ENCODE measurements around the gene GRXCR1.

Gene GRXCR1

DNA sequence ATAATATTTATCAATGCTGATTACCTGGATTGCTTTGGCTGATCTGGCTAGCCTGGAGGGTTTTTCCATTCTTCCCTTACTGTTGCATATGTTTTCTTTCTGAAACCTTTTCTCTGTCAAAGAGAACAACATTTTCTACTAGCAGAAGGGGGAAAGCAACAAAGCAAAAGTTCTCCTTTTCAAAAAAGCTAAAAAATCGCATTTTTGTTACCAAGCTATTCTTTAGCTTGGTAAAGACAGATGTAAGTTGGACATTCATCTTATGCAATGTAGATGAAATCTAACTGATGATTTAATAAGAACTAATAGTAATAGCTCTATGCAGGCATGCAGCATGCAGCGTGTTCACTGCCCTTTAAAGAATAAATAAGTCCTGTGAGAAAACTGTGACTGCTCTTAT, at the start of gene GRXCR1:
GRXCR1 (plus strand) TSS at position 301 of the 400 bp plus-strand sequence. CDS start 554 bp downstream, outside the sequence.
- no peak for DNase-seq (ENCODE audit: low read depth in 2 of 3, low spot score in 2 of 3)

DNA sequence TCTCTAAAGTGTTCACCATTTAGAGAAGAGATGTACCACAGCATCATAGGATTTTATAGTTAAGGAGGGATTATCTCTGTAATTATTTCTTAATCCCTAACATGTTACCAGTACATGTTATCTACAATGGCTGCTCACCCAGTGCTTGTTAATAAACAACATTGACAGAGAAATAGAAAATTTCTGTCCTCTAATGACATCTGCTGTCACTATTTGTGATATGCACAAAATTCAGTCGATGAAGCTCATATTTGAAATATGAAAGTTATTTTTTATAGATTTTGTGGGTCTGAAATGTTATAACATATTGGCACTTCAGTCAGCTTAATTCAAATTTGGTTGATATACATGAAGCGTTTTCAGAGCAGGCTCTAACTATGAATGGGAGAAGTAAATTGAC, 48.8 kb upstream of the GRXCR1 start:
- no peak for DNase-seq (ENCODE audit: low read depth in 2 of 3, low spot score in 2 of 3)

DNA sequence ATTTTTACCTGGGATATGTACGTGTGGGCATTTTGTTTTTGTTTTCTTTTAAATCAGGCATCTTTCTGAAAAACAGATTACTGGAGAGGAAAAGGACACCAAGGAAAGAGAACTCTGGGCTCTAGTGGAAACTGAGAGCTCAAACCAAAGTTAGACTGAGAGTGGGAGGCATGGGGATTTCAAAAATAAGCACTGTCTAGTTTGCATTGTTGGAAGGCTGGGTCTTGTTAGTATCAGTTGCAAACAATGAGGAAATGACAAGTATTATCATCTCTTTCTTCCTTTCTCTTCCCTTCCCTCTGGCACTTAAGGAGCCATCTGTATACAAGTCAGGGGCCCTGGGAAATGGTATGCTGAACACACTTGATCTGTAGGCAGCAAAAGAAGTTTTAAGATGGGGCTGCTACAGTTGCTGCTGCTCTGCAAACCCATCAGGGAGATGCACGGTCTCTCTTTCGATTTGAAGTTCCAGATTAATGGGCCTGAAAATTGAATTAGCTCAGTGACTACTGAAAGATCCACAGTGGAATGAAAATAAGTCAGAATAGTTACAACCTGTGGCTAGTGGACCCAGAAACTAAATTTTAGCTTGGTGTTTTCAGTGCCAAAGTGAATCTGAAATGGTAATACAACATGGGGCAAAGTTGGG, 48.0 kb upstream of the GRXCR1 start:
- no peak for DNase-seq (ENCODE audit: low read depth in 2 of 3, low spot score in 2 of 3)

DNA sequence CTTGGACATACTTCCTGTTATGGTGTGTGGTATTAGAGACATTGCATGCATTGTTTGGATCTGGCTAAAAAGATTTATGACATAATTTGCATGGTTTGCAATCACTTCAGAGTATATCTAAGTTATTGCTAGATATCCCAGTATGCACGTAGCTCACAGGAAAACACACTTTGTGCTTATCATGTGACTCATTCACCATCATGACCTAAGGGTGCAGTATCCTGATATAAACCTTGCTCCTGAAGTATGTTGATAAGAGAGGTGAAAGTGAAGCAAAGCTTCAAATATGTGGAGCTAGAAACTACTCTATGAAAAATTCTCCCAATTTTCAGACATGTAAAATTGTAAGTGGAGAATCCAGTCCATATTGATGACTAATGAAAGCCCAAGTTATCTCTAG, 46.9 kb upstream of the GRXCR1 start:
- no peak for DNase-seq (ENCODE audit: low read depth in 2 of 3, low spot score in 2 of 3)

DNA sequence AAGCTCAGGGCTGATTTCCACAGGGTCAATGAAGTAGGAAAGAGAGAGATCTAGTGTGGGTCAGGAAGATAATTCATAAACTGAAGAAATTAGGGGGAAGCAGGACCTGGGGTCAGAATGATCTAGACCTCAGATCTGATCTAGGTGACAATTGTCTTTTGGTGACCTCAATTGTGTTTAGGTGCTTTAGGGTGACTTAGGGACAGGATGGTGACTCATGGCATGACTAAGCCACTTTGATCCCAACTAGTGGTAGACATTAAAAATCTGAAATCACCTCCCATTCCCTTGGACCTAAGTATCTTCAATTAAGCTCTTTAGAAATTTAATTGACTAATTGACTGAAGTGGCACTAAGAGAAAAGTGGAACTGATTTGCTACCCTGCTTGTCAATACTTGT, 36.7 kb upstream of the GRXCR1 start:
- no peak for DNase-seq (ENCODE audit: low read depth in 2 of 3, low spot score in 2 of 3)

DNA sequence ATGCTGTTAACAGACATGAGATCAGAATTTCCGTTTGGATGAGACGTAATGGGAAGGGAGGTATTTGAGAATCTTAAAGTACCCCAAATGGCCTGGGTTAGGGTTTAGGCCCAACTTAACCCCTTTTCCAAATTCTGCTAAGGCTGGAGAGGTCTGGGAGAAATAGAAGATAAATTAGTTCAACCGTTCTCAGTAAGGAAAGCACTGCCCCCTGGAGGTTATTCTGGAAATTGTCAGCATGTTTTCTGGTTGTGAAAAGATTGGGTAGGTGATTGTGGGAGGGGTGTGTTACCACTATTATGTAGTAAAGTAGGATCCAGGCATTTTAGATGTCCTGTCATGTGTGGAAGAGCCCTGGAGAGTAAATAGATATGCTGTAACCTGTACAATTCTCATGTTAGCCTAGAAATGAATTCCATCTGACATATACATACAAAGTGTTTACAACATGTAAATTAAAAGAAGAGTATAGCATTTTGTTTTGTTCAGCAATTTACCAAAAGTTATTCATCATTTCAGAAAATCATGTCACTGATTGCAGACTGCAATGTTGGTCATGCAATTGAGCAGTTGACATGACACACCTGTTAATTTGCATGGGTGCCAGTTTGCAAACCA, 26.8 kb upstream of the GRXCR1 start:
- DNase-seq (ENCODE audit: low read depth in 2 of 3, low spot score in 2 of 3): peak in 1 of 3 experiments; percentile 24

DNA sequence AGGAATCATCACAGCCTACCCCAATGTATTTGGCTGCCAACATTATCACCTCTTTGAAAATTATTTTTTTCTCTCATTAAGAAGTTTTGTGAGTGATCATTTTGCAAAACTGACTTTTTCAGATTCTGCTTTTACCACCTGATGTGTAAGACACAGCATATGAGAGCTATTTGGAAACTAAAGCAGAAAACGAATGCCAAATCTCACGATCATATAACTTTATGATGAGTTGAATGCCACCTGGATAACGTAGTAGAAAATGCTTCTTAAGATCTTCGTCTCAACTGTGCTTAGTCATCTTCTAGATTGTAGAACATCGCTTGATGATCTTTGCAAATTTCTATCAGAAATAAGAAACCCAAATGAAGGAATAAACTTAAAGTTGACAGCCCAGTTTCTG, 21.3 kb upstream of the GRXCR1 start:
- no peak for DNase-seq (ENCODE audit: low read depth in 2 of 3, low spot score in 2 of 3)

DNA sequence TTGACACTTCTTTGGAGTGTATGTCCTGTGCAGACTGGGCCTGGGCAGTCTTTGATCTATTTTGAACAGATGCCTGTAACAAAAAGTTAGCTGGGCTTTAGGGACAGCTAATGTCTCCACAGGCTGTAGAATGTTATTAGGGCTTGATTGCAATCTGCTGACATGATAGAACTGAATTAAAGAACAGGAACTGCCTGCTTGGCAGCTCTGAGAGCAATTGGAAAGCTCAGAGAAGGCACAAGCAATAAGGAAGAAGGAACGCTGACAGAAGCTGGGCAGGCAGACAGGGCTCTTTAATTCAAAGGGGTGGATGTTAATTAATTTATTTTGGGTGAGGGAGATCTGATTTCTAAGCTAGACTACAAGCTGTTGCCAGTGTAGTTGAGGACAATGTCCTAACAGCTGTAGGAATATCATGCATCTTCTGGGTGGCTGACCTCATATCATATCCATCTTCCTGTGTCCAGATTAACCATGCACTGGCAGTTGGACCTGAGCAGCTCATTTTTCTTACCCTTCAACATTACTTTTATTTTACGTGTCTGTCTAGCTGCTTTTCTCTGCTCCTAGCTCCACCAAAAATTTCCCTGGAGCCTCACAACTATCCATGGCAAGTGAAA, 20.7 kb upstream of the GRXCR1 start:
- DNase-seq (ENCODE audit: low read depth in 2 of 3, low spot score in 2 of 3): no peak

DNA sequence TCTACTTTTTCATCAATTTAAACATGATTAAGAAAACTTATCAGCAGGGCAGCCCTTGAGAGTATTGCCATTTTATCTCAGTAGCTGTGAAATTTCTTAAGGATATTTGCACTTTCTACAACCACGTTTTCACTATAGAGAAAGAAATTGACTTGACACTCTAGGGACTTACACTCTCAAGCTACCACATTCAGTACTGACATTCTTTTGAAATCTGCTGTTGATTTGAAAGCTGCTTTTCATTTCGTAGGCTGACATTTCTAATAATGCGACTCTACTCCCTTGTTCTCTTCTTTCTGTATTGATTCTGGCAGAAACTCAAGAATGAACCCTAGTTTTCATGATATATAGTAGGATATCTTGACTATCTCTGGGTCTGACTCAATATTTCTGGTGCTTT, 13.7 kb upstream of the GRXCR1 start:
- DNase-seq (ENCODE audit: low read depth in 2 of 3, low spot score in 2 of 3): no peak

DNA sequence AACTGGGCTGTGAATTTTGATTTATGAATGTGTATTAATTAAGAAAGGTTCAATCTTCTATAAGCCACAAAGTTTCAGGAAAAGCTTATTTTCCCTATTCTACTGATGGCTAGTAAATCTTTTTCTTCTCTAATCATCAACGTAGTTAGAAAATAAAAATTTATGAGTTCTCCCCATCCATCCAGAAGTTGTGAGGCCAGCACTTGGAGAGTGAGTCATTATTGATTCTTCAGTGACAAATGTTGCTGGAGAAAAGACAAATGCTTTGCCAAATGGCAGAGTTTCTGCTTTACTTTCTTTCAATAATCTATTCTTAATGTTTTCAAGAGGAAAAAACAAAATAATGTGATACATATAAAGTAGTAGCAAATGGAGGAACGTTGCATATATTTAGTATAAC, 11.3 kb upstream of the GRXCR1 start:
- no peak for DNase-seq (ENCODE audit: low read depth in 2 of 3, low spot score in 2 of 3)

DNA sequence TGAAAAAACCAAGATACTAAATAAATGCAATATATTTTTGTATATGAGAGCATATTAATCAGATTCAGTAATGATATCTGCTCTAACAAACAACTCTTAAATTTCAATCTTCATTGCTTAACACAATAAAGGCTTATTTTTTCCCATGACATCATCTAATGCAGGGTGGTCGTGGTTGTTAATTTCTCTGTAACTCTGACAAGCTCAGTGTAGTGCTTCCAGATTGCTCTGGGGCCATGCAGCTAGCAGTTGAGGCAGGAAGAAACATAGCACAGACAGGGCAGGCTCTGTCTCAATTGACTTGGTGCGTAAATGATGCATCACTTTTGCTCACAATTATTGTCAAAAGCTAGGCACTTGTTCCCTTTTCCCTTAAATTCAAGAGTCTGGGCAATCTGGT, 869 bp upstream of the GRXCR1 start:
- DNase-seq (ENCODE audit: low read depth in 2 of 3, low spot score in 2 of 3): no peak

DNA sequence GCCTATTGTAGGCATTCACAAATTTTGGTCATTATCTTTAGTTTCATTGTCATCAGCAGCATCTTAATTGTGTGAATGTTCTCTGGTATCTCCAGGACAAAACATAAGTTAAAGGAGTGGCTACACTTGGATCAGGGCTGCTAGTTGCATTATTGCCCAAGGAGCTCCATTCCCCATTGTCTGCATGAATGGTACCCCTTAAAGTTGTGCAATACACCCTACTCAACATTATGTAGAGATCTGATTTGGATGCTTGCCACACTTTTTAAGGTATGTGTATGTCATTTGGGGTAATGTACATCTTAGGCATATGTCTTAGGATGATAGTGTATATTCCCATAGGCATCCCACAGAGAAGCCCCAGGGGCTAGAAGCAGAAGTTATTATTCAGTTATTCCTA, 2.9 kb downstream of the GRXCR1 start:
- DNase-seq (ENCODE audit: low read depth in 2 of 3, low spot score in 2 of 3): no peak

DNA sequence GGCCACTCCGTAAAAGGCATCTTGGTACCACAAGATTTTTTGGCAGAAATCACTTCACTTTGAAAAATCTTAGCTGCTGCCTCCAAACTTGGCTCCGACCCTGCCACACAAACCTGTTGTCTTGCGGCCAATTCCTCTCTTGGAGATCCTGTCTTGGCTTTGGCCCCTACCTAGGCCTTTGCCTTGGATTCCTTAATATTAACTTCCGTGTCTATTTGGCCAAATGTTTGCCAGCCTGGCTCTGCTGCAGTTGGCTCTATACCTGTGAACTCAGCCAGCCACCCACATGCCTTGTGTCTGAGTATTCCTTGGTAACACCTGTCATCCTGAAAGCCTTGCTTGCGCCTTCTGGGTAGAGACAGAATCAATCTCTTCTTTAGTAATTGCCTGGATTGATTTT, 12.5 kb downstream of the GRXCR1 start:
- no peak for DNase-seq (ENCODE audit: low read depth in 2 of 3, low spot score in 2 of 3)

DNA sequence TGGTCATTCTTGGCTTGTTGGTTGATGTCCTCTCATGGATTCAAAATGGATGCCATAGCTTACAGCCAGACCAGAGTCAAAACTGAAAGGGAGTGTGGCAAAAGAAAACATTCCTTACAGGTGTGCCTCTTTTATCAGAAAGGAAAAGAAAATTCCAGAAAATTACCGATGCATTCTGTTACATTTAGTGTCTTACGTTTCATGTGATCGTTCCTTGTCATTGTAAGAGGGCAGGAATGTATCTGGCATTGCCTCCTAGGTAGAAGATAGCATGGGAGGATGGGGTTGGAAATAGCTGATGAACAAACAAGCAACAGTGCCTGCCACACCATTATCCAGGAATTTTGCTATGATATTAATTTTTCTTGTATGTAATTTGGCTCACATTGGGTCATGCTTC, 13.1 kb downstream of the GRXCR1 start:
- DNase-seq (ENCODE audit: low read depth in 2 of 3, low spot score in 2 of 3): no peak

DNA sequence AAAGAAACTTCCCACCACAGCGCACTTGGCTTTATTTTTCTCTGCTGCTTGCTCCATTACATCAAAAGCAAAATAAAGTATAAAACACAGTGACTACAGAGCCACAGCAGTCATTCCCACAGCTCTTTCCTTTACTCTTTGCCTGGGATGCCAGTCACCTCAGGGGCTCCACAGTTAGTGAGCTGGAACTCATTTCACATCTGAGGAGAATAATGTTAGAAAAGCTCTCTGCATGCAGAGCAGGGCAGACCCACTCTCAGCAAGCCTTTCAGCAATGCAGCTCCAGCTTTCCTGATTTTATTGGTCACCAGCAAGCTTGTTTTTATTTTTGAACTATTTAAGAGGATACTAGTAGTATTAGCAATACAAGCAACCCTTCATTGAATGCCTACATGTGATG, 13.8 kb downstream of the GRXCR1 start:
- DNase-seq (ENCODE audit: low read depth in 2 of 3, low spot score in 2 of 3): no peak

DNA sequence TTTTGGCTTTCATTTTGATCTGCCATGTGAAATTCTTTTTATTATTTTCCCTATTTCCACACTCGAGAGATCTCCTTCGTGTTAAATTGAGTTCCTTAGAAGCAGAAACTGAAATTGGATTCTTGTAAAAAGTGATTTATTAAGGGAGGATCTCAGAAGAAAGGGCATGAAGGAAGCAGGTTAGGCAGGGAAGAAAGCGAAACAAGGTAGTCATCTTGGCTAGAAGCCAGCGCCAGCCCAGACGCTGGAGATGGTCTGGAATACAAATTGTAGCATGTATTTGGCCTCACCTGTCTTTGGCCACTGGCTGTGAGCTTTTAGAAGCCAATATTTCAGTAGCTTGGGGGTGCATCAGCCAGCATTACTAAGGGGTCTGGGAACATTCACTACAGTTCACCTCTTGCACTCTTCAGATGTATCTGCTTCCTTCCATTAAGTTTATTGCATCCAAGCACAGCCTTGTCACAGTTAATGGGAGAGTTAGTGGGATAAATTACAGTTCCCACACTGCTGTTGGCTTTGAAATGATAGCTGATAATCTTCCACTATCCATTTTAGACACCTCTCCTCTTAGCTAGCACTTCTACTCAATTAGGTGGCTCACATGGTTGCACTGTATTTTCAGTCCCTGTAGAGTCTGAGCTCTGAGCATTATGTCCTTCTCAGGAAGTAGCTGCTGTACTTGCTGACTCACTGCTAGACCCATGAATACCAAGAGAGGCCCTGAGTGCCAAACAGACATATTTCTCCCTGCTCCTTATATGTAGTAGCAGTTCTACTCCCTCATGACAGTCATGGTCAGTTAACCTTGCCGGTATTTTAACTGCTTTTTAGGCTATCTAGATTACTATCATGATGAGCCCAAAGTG, 14.6 kb downstream of the GRXCR1 start:
- DNase-seq (ENCODE audit: low read depth in 2 of 3, low spot score in 2 of 3): no peak

DNA sequence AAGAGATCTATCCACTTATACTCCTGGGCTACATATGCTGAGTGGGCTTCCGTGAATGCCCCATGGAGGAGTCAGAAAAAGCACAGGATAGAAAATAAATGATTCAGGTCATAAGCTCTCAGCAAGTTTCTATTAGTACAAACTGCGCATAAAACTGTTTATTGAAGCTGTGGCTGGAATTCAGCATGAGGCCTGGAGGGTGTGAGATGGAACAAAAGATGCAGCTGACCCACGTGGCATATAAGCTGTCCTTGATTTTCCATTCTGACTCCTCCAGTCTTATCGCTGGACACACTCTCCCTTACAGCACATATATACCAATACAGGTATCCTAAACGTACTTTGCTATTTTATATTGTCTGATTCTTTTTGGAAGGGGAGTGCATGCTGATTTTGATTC, 17.9 kb downstream of the GRXCR1 start:
- DNase-seq (ENCODE audit: low read depth in 2 of 3, low spot score in 2 of 3): no peak

DNA sequence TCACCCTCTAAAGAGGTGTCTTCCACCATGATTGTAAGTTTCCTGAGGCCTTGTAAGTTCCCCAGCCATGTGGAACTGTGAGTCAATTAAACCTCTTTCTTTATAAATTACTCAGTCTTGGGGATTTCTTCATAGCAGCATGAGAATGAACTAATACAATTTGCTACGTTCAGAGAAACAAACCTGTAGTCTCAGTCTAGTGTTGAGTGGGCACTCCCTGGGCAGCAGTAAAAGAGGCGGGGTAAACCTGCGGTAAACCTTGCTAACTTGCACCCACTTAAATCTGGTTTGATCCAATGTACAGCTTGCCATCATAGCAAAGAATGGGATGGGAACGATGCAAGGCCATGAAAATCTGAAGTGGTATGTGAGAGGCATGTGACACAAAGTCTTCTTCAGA, 22.4 kb downstream of the GRXCR1 start:
- DNase-seq (ENCODE audit: low read depth in 2 of 3, low spot score in 2 of 3): no peak

DNA sequence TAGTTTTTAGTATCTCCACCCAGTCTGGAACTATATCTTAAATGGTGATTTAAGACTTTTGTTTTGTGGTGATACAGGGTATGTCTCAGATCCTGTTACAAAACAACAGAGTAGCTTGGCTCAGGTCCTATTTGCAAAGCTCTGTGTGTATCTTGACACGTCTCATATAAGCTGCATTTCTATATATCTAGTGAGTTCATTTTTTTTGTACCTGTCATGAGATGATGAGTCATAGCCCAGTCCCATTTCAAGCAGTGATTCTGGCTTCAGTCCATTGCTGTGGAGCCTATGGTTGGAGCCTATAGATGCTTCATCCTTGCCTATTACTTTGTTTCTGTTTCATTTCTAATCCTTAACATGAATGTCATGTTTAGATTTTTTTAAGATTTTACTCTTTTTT, 23.0 kb downstream of the GRXCR1 start:
- no peak for DNase-seq (ENCODE audit: low read depth in 2 of 3, low spot score in 2 of 3)

DNA sequence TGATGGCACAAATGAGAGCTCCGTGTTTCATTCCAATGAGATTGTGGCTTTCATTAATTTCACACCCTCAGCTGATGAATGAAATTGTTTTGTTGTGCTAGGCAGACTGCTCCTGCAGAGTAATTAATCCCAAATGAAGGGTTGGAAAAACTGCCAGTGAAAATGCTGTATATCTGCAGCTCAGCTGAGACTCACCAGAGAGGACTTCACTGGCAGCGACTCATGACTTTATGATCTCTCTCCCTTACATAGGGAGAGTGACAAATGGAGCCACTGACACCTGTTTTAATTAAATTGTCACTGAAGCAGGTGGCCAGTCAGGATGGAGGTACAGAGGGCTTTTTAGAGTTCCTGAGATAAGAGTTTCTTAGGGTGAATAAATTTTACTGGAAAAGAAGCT, 24.8 kb downstream of the GRXCR1 start:
- no peak for DNase-seq (ENCODE audit: low read depth in 2 of 3, low spot score in 2 of 3)

DNA sequence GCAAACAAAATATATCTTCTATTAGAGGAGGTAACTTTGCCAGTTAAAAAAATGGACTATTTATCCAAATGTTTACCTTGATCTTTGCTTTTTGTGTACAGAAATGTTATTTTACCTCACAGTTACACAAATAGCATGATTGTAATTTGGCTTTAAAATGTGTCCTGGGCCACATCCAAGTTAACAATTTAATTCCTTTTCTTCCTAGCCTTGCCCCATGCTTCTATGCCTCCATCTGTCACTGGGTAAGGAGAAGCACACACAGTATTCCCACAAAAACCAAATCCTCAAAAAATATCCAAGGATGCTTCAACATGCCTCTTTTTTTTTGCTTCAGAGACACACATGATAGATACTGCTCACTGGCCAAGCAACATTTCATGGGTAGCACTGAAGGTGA, 30.9 kb downstream of the GRXCR1 start:
- DNase-seq (ENCODE audit: low read depth in 2 of 3, low spot score in 2 of 3): no peak

DNA sequence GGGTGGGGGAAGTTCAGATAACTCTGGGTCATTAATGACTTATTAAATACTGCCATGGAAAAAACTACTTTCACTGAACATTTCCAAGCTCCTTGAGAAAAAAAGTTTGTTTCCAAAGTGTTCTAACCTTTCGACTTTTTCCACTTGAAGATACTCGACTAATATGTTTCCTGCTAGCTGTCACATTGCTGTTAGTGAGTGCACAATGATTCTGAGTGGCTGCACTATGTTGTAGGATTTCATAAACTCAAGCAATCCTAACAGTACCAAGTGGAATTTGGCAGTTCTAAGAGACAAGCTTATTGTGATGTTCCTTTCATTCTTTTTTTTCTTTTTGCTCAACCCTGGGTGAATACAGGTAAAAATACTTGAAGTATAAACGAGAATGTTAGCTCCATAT, 33.4 kb downstream of the GRXCR1 start:
- DNase-seq (ENCODE audit: low read depth in 2 of 3, low spot score in 2 of 3): no peak
